WTC11 (cell line): ENCODE measurements around the gene SLC10A2.

ENCODE experiments used
- ESRRA ChIP-seq: sonication (generic); formaldehyde crosslinking; IDR thresholded peaks from 2 replicates; pipeline ENCODE4 v1.8.1; 2022; ENCODE audit warnings: mild to moderate bottlenecking, missing genetic modification reagents, borderline replicate concordance
- FOXP4 ChIP-seq: sonication (generic); formaldehyde crosslinking; IDR thresholded peaks from 2 replicates; pipeline ENCODE4 v1.8.0; 2022; ENCODE audit warnings: mild to moderate bottlenecking, missing genetic modification reagents
- NR3C1 ChIP-seq: sonication (generic); formaldehyde crosslinking; conservative IDR thresholded peaks from 2 replicates; pipeline ENCODE4 v1.8.1; 2023; ENCODE audit warnings: low read depth, mild to moderate bottlenecking, missing genetic modification reagents
- TF ChIP-seq, protein P1 (sequence below): sonication (generic); formaldehyde crosslinking; IDR thresholded peaks from 2 replicates; pipeline ENCODE4 v1.8.1; 2023; ENCODE audit warnings: mild to moderate bottlenecking, missing genetic modification reagents
- TF ChIP-seq, protein P2 (sequence below): fragments of 200-600 bp; IDR thresholded peaks from 2 replicates; pipeline ENCODE4 v1.8.0; 2022; ENCODE audit warnings: antibody characterized with exemption

GRCh38 chr13:103098535-103098934 is 32.3 kb upstream of the SLC10A2 start:
- TF ChIP-seq FOXP4 (CRISPR knock-in tag) = no peak
- TF ChIP-seq NR3C1 (CRISPR knock-in tag) = no peak
- TF ChIP-seq, protein P1, sequence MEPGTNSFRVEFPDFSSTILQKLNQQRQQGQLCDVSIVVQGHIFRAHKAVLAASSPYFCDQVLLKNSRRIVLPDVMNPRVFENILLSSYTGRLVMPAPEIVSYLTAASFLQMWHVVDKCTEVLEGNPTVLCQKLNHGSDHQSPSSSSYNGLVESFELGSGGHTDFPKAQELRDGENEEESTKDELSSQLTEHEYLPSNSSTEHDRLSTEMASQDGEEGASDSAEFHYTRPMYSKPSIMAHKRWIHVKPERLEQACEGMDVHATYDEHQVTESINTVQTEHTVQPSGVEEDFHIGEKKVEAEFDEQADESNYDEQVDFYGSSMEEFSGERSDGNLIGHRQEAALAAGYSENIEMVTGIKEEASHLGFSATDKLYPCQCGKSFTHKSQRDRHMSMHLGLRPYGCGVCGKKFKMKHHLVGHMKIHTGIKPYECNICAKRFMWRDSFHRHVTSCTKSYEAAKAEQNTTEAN (CRISPR knock-in tag) = no peak
- TF ChIP-seq ESRRA = no peak
- TF ChIP-seq, protein P2, sequence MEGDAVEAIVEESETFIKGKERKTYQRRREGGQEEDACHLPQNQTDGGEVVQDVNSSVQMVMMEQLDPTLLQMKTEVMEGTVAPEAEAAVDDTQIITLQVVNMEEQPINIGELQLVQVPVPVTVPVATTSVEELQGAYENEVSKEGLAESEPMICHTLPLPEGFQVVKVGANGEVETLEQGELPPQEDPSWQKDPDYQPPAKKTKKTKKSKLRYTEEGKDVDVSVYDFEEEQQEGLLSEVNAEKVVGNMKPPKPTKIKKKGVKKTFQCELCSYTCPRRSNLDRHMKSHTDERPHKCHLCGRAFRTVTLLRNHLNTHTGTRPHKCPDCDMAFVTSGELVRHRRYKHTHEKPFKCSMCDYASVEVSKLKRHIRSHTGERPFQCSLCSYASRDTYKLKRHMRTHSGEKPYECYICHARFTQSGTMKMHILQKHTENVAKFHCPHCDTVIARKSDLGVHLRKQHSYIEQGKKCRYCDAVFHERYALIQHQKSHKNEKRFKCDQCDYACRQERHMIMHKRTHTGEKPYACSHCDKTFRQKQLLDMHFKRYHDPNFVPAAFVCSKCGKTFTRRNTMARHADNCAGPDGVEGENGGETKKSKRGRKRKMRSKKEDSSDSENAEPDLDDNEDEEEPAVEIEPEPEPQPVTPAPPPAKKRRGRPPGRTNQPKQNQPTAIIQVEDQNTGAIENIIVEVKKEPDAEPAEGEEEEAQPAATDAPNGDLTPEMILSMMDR = no peak
